IMR-90 (cell line): ENCODE measurements around the gene INO80.

Experiments used
- BHLHE40 ChIP-seq: fragments of 150-350 bp; IDR thresholded peaks from 2 replicates; pipeline ENCODE4 v1.6.1; 2016; ENCODE audit warnings: mild to moderate bottlenecking, low read depth, low read length
- CEBPB ChIP-seq: IDR thresholded peaks from 2 replicates; pipeline ENCODE4 v1.6.1; 2012; ENCODE audit warnings: low read depth, low read length, improper control_type of control experiment
- CHD1 ChIP-seq: IDR thresholded peaks from 2 replicates; pipeline ENCODE4 v1.6.1; 2012; ENCODE audit warnings: low read depth, low read length, improper control_type of control experiment
- CTCF ChIP-seq: conservative IDR thresholded peaks from 2 replicates; pipeline ENCODE4 v1.5.1; 2012; ENCODE audit warnings: mild to moderate bottlenecking, low read depth, low read length, improper control_type of control experiment
- FOS ChIP-seq: fragments of 150-350 bp; IDR thresholded peaks from 2 replicates; pipeline ENCODE4 v1.6.1; 2016; ENCODE audit warnings: low read depth, low read length
- MAFK ChIP-seq: IDR thresholded peaks from 2 replicates; pipeline ENCODE4 v1.6.1; 2012; ENCODE audit warnings: low read depth, low read length, improper control_type of control experiment
- MXI1 ChIP-seq: IDR thresholded peaks from 2 replicates; pipeline ENCODE4 v1.6.1; 2012; ENCODE audit warnings: low read depth, mild to moderate bottlenecking, low read length, moderate library complexity, borderline replicate concordance
- POLR2A ChIP-seq: IDR thresholded peaks from 2 replicates; pipeline ENCODE4 v1.6.1; 2012; ENCODE audit warnings: mild to moderate bottlenecking, low read depth, low read length
- RAD21 ChIP-seq: IDR thresholded peaks from 2 replicates; pipeline ENCODE4 v1.6.1; 2012; ENCODE audit warnings: low read length, improper control_type of control experiment
- RCOR1 ChIP-seq: IDR thresholded peaks from 2 replicates; pipeline ENCODE4 v1.6.1; 2012; ENCODE audit warnings: mild to moderate bottlenecking, low read length, improper control_type of control experiment; ENCODE audit not compliant: insufficient replicate concordance
- RFX5 ChIP-seq: IDR thresholded peaks from 2 replicates; pipeline ENCODE4 v1.8.0; 2012; ENCODE audit warnings: low read depth, mild to moderate bottlenecking, low read length, moderate library complexity
- SMC3 ChIP-seq: fragments of 150-350 bp; IDR thresholded peaks from 2 replicates; pipeline ENCODE4 v1.6.1; 2016; ENCODE audit warnings: low read depth, mild to moderate bottlenecking, antibody characterized with exemption, low read length, moderate library complexity
- USF2 ChIP-seq: fragments of 150-350 bp; IDR thresholded peaks from 2 replicates; pipeline ENCODE4 v1.6.1; 2017; ENCODE audit warnings: mild to moderate bottlenecking, antibody characterized with exemption, low read length, low read depth
- TF ChIP-seq, protein P1 (sequence below): fragments of 150-350 bp; IDR thresholded peaks from 2 replicates; pipeline ENCODE4 v1.6.1; 2016; ENCODE audit warnings: low read depth, mild to moderate bottlenecking, low read length, moderate library complexity, borderline replicate concordance

- TF ChIP-seq, protein P1, sequence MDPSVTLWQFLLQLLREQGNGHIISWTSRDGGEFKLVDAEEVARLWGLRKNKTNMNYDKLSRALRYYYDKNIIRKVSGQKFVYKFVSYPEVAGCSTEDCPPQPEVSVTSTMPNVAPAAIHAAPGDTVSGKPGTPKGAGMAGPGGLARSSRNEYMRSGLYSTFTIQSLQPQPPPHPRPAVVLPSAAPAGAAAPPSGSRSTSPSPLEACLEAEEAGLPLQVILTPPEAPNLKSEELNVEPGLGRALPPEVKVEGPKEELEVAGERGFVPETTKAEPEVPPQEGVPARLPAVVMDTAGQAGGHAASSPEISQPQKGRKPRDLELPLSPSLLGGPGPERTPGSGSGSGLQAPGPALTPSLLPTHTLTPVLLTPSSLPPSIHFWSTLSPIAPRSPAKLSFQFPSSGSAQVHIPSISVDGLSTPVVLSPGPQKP: no peak
- TF ChIP-seq POLR2A (no peak), CTCF (no peak), MXI1 (no peak), CEBPB (no peak), RFX5 (no peak), RAD21 (no peak), SMC3 (no peak), BHLHE40 (no peak), RCOR1 (no peak), FOS (no peak), MAFK (no peak), CHD1 (no peak), USF2 (no peak)
Observed at GRCh38 chr15:41161736-41162135, 45.7 kb upstream of the INO80 start.
